Measurements from ENCODE around the gene SPRY2. TPM values are rescaled to one million over a fixed set of nuclear protein-coding genes. Genes with fewer than 3 reads are reported as not detected.

Gene SPRY2
- total and polyA plus RNA-seq, 2 of the 4 experiments (the other 2 are of a cell fraction): 21.1 to 47.9 TPM

- no TSS peak for BruUV-seq (replicated peaks)
- H3K4me3 ChIP-seq (ENCODE audit: insufficient read depth, low read depth, low read length): no peak overlapping the region
- DNase-seq (no peak), ATAC-seq (ENCODE audit: low read depth) (no peak)
- H4K5ac ChIP-seq (ENCODE audit: low read depth, low read length): no peak overlapping the region
- in situ Hi-C loops (cut with MboI; ENCODE audit: low sequenced_read_pairs) (no loop called here), dilution Hi-C loops (cut with HindIII; ENCODE audit: low sequenced_read_pairs, unreplicated experiment) (no loop called here), intact Hi-C loops (cut with micrococcal nuclease) (loop anchor here (5.0 kb wide), 1 partner anchor 476 kb away; no protein-coding TSS in a partner anchor)
- no peak overlapping the region for H3K4me2 ChIP-seq (ENCODE audit: low read depth, low read length)
- H2AFZ ChIP-seq (replicated peaks; ENCODE audit: low read length, poor library complexity): no peak overlapping the region
- no peaks in the 10 kb centered on the region for H3K4me1 ChIP-seq (ENCODE audit: control insufficient read depth, insufficient read depth, low read length)
- no peaks in the 10 kb centered on the region for H3K36me3 ChIP-seq (ENCODE audit: control insufficient read depth, insufficient read depth, low read length)
- no peaks in the 10 kb centered on the region for H3K9me3 ChIP-seq (ENCODE audit: control insufficient read depth, insufficient read depth, low read length)
- H4K8ac ChIP-seq (ENCODE audit: low read depth in 2 of 2, low read length in 2 of 2): no peak overlapping the region
- TF ChIP-seq RCOR1 (IDR thresholded peaks at IDR 0.05; ENCODE audit: insufficient replicate concordance, low read length) (no peak), BHLHE40 (IDR thresholded peaks at IDR 0.05; ENCODE audit: low read depth, low read length) (no peak), RAD21 (IDR thresholded peaks at IDR 0.05; ENCODE audit: low read length) (no peak), CEBPB (IDR thresholded peaks at IDR 0.05; ENCODE audit: low read depth, low read length) (no peak)
- H2AK5ac ChIP-seq (ENCODE audit: low read depth, low read length): no peak overlapping the region
- no peaks in the 10 kb centered on the region; the same call in 1 of the 2 replicates for H3K27me3 ChIP-seq (ENCODE audit: control insufficient read depth, insufficient read depth, low read length)
- no peak overlapping the region for H3K18ac ChIP-seq (ENCODE audit: low read depth, low read length)
- no peak overlapping the region for H2BK5ac ChIP-seq (ENCODE audit: low read depth, low read length, poor library complexity, severe bottlenecking)
- H3K9ac ChIP-seq (ENCODE audit: low read depth, low read length): no peak overlapping the region
- H2BK120ac ChIP-seq (ENCODE audit: low read depth, low read length): no peak overlapping the region
- H3K9me1 ChIP-seq (ENCODE audit: insufficient read depth, low read length): no peaks in the 10 kb centered on the region
- H4K20me1 ChIP-seq (ENCODE audit: insufficient read depth, low read length): no peaks in the 10 kb centered on the region
- H2BK20ac ChIP-seq (ENCODE audit: low read depth, low read length): no peak overlapping the region
- H3K27ac ChIP-seq (ENCODE audit: insufficient read depth, low read length): no peak overlapping the region
- no peak overlapping the region for H3K4ac ChIP-seq (ENCODE audit: low read depth, low read length)
- no peaks in the 10 kb centered on the region for H3K79me1 ChIP-seq (ENCODE audit: low read depth in 1 of 2, low read length in 2 of 2)
- H2BK15ac ChIP-seq (ENCODE audit: low read depth, low read length): no peak overlapping the region
- no peak overlapping the region for H3K56ac ChIP-seq (ENCODE audit: extremely low read depth, insufficient read depth, low read length)
- POLR2A ChIA-PET (ENCODE audit: unreplicated experiment): no interaction called here
- no peak overlapping the region for H4K91ac ChIP-seq (ENCODE audit: insufficient read depth, low read depth, low read length)
- no peak overlapping the region for H3K14ac ChIP-seq (replicated peaks; ENCODE audit: low read depth, low read length)
- H2AK9ac ChIP-seq (replicated peaks; ENCODE audit: low read depth, low read length, poor library complexity): no peak overlapping the region
- CTCF ChIA-PET: no interaction called here
- H3K23ac ChIP-seq (ENCODE audit: low read depth, low read length): no peak overlapping the region
Observed at GRCh38 chr13:80386002-80386401, 45.1 kb upstream of the SPRY2 start.
